H1 (cell line): ENCODE results near the gene LTBR. TPM values are rescaled to one million over a fixed set of nuclear protein-coding genes. Genes with fewer than 3 reads are reported as not detected.

Source experiments
- CTCF ChIA-PET: fragments of 300-600 bp; sonication (Branson Sonifier 250); formaldehyde crosslinking; loops from one replicate; lab custom pipeline; 2021; ENCODE audit not compliant: partially characterized antibody; lab: Charles Lee
- POLR2A ChIA-PET: fragments of 300-600 bp; sonication (Branson Sonifier 250); formaldehyde crosslinking; loops from one replicate; lab custom pipeline; 2021; ENCODE audit warnings: inconsistent platforms; ENCODE audit not compliant: partially characterized antibody; lab: Charles Lee
- DNase-seq, 2 experiments: peaks; one replicate each; pipeline versions ENCODE4 v3.0.0 to v3.0.0-alpha.2; 2010 to 2022; ENCODE audit warnings: low spot score in 2 of 2, low read depth in 1 of 2, mixed read lengths in 1 of 2
- FAIRE-seq: peaks from 2 replicates; lab custom pipeline; 2011; peaks lifted over from hg19 to GRCh38; lab: Jason Lieb, UNC
- H2AFZ ChIP-seq: 2 replicates; pipeline ENCODE4 v1.8.1; 2012; ENCODE audit warnings: low read length, inconsistent platforms
- H2AK5ac ChIP-seq: 2 replicates; pipeline ENCODE4 v1.6.1; 2013; ENCODE audit warnings: low read depth, low read length
- H2BK120ac ChIP-seq: replicated peaks from 2 replicates; pipeline ENCODE3; 2013; ENCODE audit warnings: low read depth, low read length, inconsistent platforms
- H2BK12ac ChIP-seq: 2 replicates; pipeline ENCODE4 v1.6.1; 2013; ENCODE audit warnings: low read depth, low read length
- H2BK15ac ChIP-seq: 2 replicates; pipeline ENCODE4 v1.6.1; 2013; ENCODE audit warnings: low read length
- H2BK20ac ChIP-seq: 2 replicates; pipeline ENCODE4 v1.6.1; 2013; ENCODE audit warnings: low read length
- H2BK5ac ChIP-seq: 2 replicates; pipeline ENCODE4 v1.6.1; 2013; ENCODE audit warnings: low read depth, low read length
- H3K14ac ChIP-seq: 2 replicates; pipeline ENCODE4 v1.6.1; 2013; ENCODE audit warnings: inconsistent platforms; ENCODE audit not compliant: insufficient read length
- H3K18ac ChIP-seq: 2 replicates; pipeline ENCODE4 v1.6.1; 2013; ENCODE audit warnings: low read length; ENCODE audit errors: extremely low read depth
- H3K23ac ChIP-seq: 2 replicates; pipeline ENCODE4 v1.6.1; 2013; ENCODE audit warnings: inconsistent platforms; ENCODE audit not compliant: insufficient read length
- H3K23me2 ChIP-seq: 2 replicates; pipeline ENCODE4 v1.6.1; 2013; ENCODE audit warnings: low read depth, low read length
- H3K27ac ChIP-seq: 2 replicates; pipeline ENCODE4 v1.6.1; 2011; ENCODE audit warnings: low read depth, low read length, inconsistent platforms
- H3K27me3 ChIP-seq, 4 experiments: replicated peaks in 1 of 4; 1 replicate in 1 of 4; 2 replicates in 3 of 4; pipeline versions ENCODE4 v1.6.1 to v1.8.1; 2011 to 2013; ENCODE audit warnings: low read length in 3 of 4, mild to moderate bottlenecking in 3 of 4, inconsistent platforms in 2 of 4, mixed read lengths in 2 of 4, moderate library complexity in 1 of 4; ENCODE audit not compliant: control insufficient read depth in 3 of 4, insufficient read depth in 3 of 4; ENCODE audit errors: extremely low read depth in 1 of 4
- H3K36me3 ChIP-seq, 4 experiments: 2 replicates each; pipeline versions ENCODE4 v1.6.1 to v1.8.1; 2011 to 2013; ENCODE audit warnings: mild to moderate bottlenecking in 4 of 4, low read length in 3 of 4, moderate library complexity in 2 of 4, control low read depth in 1 of 4, inconsistent platforms in 1 of 4; ENCODE audit not compliant: insufficient read depth in 4 of 4, control insufficient read depth in 2 of 4
- H3K4ac ChIP-seq: replicated peaks from 2 replicates; pipeline ENCODE3; 2013; ENCODE audit warnings: low read length, low read depth, mixed read lengths, inconsistent platforms; ENCODE audit not compliant: insufficient read length
- H3K4me1 ChIP-seq, 4 experiments: replicated peaks in 1 of 4; 1 replicate in 1 of 4; 2 replicates in 3 of 4; pipeline versions ENCODE4 v1.6.1 to v1.8.1; 2011 to 2013; ENCODE audit warnings: low read length in 3 of 4, inconsistent platforms in 2 of 4, mixed read lengths in 1 of 4; ENCODE audit not compliant: insufficient read depth in 4 of 4, control insufficient read depth in 3 of 4
- H3K4me2 ChIP-seq, 2 experiments: 2 replicates each; pipeline versions ENCODE4 v1.6.1 to v1.8.1; 2011 to 2013; ENCODE audit warnings: low read depth in 2 of 2, low read length in 2 of 2, control low read depth in 1 of 2, inconsistent platforms in 1 of 2, mild to moderate bottlenecking in 1 of 2; ENCODE audit not compliant: insufficient read depth in 1 of 2
- H3K4me3 ChIP-seq, 4 experiments: fragments of 200-600, 300-600 bp in 1 of 4; sonication (generic), shearing (Covaris generic), sonication (Bioruptor Twin) in 1 of 4; 2 replicates each; pipeline versions ENCODE4 v1.5.1 to v1.8.1; 2011 to 2016; ENCODE audit warnings: low read length in 4 of 4, low read depth in 3 of 4, control low read depth in 2 of 4, inconsistent platforms in 2 of 4, mild to moderate bottlenecking in 2 of 4, mixed read lengths in 1 of 4, moderate library complexity in 1 of 4; ENCODE audit not compliant: insufficient read depth in 2 of 4; ENCODE audit errors: extremely low read depth in 1 of 4
- H3K56ac ChIP-seq: replicated peaks from 2 replicates; pipeline ENCODE3; 2013; ENCODE audit warnings: low read depth, mild to moderate bottlenecking, mixed read lengths, low read length, inconsistent platforms; ENCODE audit not compliant: insufficient read length
- H3K79me1 ChIP-seq: 2 replicates; pipeline ENCODE4 v1.6.1; 2013; ENCODE audit warnings: low read depth, low read length, control low read depth
- H3K79me2 ChIP-seq, 2 experiments: 2 replicates each; pipeline versions ENCODE4 v1.6.1 to v1.8.1; 2012 to 2013; ENCODE audit warnings: low read length in 2 of 2, mild to moderate bottlenecking in 2 of 2, inconsistent platforms in 1 of 2; ENCODE audit not compliant: insufficient read depth in 2 of 2, control insufficient read depth in 1 of 2
- H3K9ac ChIP-seq, 4 experiments: replicated peaks in 1 of 4; 1 replicate in 1 of 4; 2 replicates in 3 of 4; pipeline versions ENCODE4 v1.6.1 to v1.8.1; 2011 to 2013; ENCODE audit warnings: low read depth in 3 of 4, low read length in 3 of 4, control low read depth in 2 of 4, mild to moderate bottlenecking in 2 of 4, moderate library complexity in 2 of 4, inconsistent platforms in 1 of 4; ENCODE audit errors: extremely low read depth in 1 of 4
- H3K9me3 ChIP-seq, 2 experiments: 2 replicates each; pipeline versions ENCODE4 v1.6.1 to v1.8.1; 2012 to 2013; ENCODE audit warnings: mild to moderate bottlenecking in 2 of 2, moderate library complexity in 2 of 2, control low read depth in 1 of 2, inconsistent platforms in 1 of 2, low read depth in 1 of 2, low read length in 1 of 2, mixed read lengths in 1 of 2; ENCODE audit not compliant: insufficient read depth in 2 of 2
- H4K20me1 ChIP-seq, 2 experiments: replicated peaks in 1 of 2; 2 replicates each; pipeline versions ENCODE3 to v1.8.1; 2011 to 2013; ENCODE audit warnings: inconsistent platforms in 2 of 2, low read length in 2 of 2, mild to moderate bottlenecking in 1 of 2; ENCODE audit not compliant: insufficient read depth in 2 of 2, control insufficient read depth in 1 of 2
- H4K5ac ChIP-seq: 2 replicates; pipeline ENCODE4 v1.6.1; 2013; ENCODE audit warnings: low read length, low read depth, mixed read lengths, inconsistent platforms; ENCODE audit not compliant: insufficient read length
- H4K8ac ChIP-seq: 2 replicates; pipeline ENCODE4 v1.8.0; 2013; ENCODE audit warnings: mild to moderate bottlenecking, moderate library complexity, low read length, inconsistent platforms; ENCODE audit not compliant: insufficient read depth; ENCODE audit errors: extremely low read depth
- H4K91ac ChIP-seq: replicated peaks from 2 replicates; pipeline ENCODE3; 2013; ENCODE audit warnings: low read length, mixed read lengths, inconsistent platforms; ENCODE audit not compliant: insufficient read length
- BCL11A ChIP-seq, 2 experiments: IDR thresholded peaks; one replicate each; pipeline ENCODE4 v1.6.1; 2011; ENCODE audit warnings: low read depth in 2 of 2, low read length in 2 of 2, mild to moderate bottlenecking in 2 of 2
- POLR2AphosphoS5 ChIP-seq: IDR thresholded peaks from 2 replicates; pipeline ENCODE4 v1.6.1; 2011; ENCODE audit warnings: low read depth, low read length
- RAD21 ChIP-seq, 2 experiments: IDR thresholded peaks in 1 of 2; conservative IDR thresholded peaks in 1 of 2; 2 replicates each; pipeline ENCODE4 v1.6.1; 2011; ENCODE audit warnings: low read depth in 2 of 2, low read length in 2 of 2, improper control_type of control experiment in 1 of 2, inconsistent platforms in 1 of 2, mild to moderate bottlenecking in 1 of 2, moderate library complexity in 1 of 2
- SIN3A ChIP-seq, 2 experiments: IDR thresholded peaks in 1 of 2; conservative IDR thresholded peaks in 1 of 2; 2 replicates each; pipeline ENCODE4 v1.6.1; 2011 to 2012; ENCODE audit warnings: low read length in 2 of 2, improper control_type of control experiment in 1 of 2, low read depth in 1 of 2, mild to moderate bottlenecking in 1 of 2
- TBP ChIP-seq: IDR thresholded peaks from 2 replicates; pipeline ENCODE4 v1.6.1; 2011; ENCODE audit warnings: low read depth, low read length, improper control_type of control experiment
- WGBS, 2 experiments: shearing (Covaris generic) in 1 of 2; methylation state at CpG; one replicate each; pipeline versions ENCODE4 v1.1.6 to v1.1.7; 2013 to 2015; ENCODE audit warnings: low lambda C conversion rate in 2 of 2, mixed read lengths in 2 of 2, inconsistent platforms in 1 of 2, low coverage in 1 of 2, missing lambda C conversion rate in 1 of 2; ENCODE audit not compliant: insufficient replicate concordance in 2 of 2, insufficient coverage in 1 of 2, insufficient read length in 1 of 2; ENCODE audit errors: extremely low coverage in 1 of 2, missing lambda C conversion rate in 1 of 2; 5-methylcytosine and 5-hydroxymethylcytosine counted together
- polyA plus RNA-seq, 7 experiments: library from polyadenylated mRNA; depleted of rRNA in 3 of 7; stranded (reverse) in 5 of 7; unstranded in 2 of 7; fragments of >200 nt in 5 of 7; fragments of 200-250 nt in 2 of 7; gene quantifications; 1 replicate in 5 of 7; 2 replicates in 1 of 7; 4 replicates in 1 of 7; pipeline versions ENCODE4 v1.2.1 to v1.2.3, GENCODE V29; 2011 to 2013; ENCODE audit warnings: missing spikeins in 2 of 7, mixed read lengths in 2 of 7
- total RNA-seq: library from RNA; stranded (reverse); fragmentation: NEBNext Ultra II Directional; extraction: Animal tissue kit (Norgen Biotek cat#: 25700); gene quantifications from 2 replicates; pipeline ENCODE4 v1.2.1, GENCODE V29; 2021

Gene LTBR
- total and polyA plus RNA-seq, 2 of the 8 experiments (the other 6 are each of a cell fraction or from before 2014, with no cell fraction given), result 5.1 to 6.3 TPM

GRCh38 chr12:6360080-6360571 is 23.8 kb upstream of the LTBR start:
- Histone ChIP-seq H2BK12ac (no peak overlapping the region), H4K5ac (no peak overlapping the region), H3K9me3 (no peaks in the 10 kb centered on the region), H3K56ac (no peak overlapping the region), H3K4ac (no peak overlapping the region), H4K20me1 (peaks cover 4 to 9% of the 10 kb centered on the region in 2 experiments), H3K79me2 (peaks cover 0 to 13% of the 10 kb centered on the region in 2 experiments; a peak in 1 of 4 replicates), H4K91ac (no peak overlapping the region), H2BK120ac (no peak overlapping the region), H3K4me3 (no peak overlapping the region), H3K27ac (no peak overlapping the region), H3K18ac (no peak overlapping the region), H3K79me1 (peaks cover 2% of the 10 kb centered on the region; the same call in 1 of the 2 replicates), H3K4me1 (peaks cover 0 to 3% (median 2%) of the 10 kb centered on the region in 4 experiments; a peak in 4 of 7 replicates)
- 78% methylated on average over 7 of the region's 7 CpGs; no CpG with 5 or more reads in 1 of the 2 experiments for WGBS, 2 experiments
- POLR2A ChIA-PET, result interaction anchor here (0.6 to 10.6 kb wide), 6 partner anchors 10 to 23 kb away, joined by 3 to 141 read pairs (median 6); partner anchors contain the start of genes SCNN1A and TNFRSF1A
- FAIRE-seq, result no peak
- TF ChIP-seq BCL11A (IDR thresholded peaks at IDR 0.05; ENCODE audit: low read depth in 2 of 2, low read length in 2 of 2) (no peak), TBP (no peak), SIN3A (conservative IDR thresholded peaks at IDR 0.05 in 1 of 2, IDR thresholded peaks at IDR 0.05 in 1 of 2; ENCODE audit: low read depth in 1 of 2, low read length in 2 of 2) (no peak), POLR2AphosphoS5 (no peak), RAD21 (IDR thresholded peaks at IDR 0.05 in 1 of 2, conservative IDR thresholded peaks at IDR 0.05 in 1 of 2; ENCODE audit: low read depth in 2 of 2, low read length in 2 of 2) (no peak)
- TF ChIP-seq, all 59 proteins: peak for 0
- Histone ChIP-seq H2AK5ac (no peak overlapping the region), H3K23ac (no peak overlapping the region), H3K36me3 (peaks cover 2 to 40% (median 20%) of the 10 kb centered on the region in 4 experiments), H2BK20ac (no peak overlapping the region), H2AFZ (no peak overlapping the region), H3K23me2 (peaks cover 2% of the 10 kb centered on the region; the same call in 1 of the 2 replicates), H4K8ac (no peak overlapping the region), H3K14ac (no peak overlapping the region), H2BK5ac (no peak overlapping the region; the same call in 1 of the 2 replicates), H3K27me3 (no peaks in the 10 kb centered on the region), H3K9ac (no peak overlapping the region), H3K4me2 (no peak overlapping the region), H2BK15ac (no peak overlapping the region)
- DNase-seq, result no peak
- CTCF ChIA-PET, result interaction anchor here (0.5 to 3.5 kb wide), 6 partner anchors 14 to 105 kb away, joined by 3 to 16 read pairs (median 4); no protein-coding TSS in a partner anchor
